HG03066 (cell line): Measurements from ENCODE around the gene AGR3.

Source experiments
- ATAC-seq: cut with Tn5 transposase; IDR thresholded peaks from one replicate; pipeline ENCODE4 v1.9.1; 2021; ENCODE audit warnings: low read depth; ENCODE audit not compliant: unreplicated experiment

AGR3 gene

DNA sequence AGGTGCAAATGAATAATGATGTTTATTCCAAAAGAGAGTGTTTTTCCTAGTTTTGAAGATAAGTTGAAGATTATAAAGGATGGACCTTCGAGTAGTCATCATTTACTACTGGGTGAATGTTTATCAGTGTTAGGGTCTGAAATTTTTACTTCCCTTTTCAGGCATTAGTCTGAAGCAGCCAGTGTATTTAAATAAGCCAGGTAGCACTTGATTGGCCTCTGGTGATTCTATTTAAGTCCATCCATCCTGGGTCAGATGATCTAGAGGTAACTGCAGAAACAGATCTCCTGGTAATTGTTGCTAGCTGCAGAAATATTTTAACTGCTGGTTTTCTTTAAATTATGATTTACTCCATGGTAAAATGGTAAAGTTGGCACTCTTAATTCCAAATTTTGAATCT, 42.9 kb downstream of the AGR3 start:
- ATAC-seq, result no peak

- no peak for ATAC-seq
These were observed 43.4 kb downstream of the AGR3 start for GRCh38 chr7:16838386-16838785.

DNA sequence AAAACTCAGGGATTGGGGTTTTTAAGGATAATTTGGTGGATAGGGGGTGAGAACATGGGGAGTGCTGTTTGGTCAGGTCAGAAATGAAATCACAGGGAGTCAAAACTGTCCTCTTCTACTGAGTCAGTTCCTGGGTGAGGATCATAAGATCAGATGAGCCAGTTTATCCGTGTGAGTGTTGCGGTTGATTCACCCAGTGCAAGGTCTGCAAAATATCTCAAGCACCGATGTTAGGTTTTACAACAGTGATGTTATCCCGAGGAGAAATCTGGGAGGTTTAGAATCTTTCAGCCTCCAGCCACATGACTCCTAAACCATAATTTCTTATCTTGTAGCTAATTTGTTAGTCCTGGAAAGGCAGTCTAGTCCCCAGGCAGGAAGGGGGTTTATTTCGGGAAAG, 45.3 kb downstream of the AGR3 start:
- ATAC-seq, result no peak

DNA sequence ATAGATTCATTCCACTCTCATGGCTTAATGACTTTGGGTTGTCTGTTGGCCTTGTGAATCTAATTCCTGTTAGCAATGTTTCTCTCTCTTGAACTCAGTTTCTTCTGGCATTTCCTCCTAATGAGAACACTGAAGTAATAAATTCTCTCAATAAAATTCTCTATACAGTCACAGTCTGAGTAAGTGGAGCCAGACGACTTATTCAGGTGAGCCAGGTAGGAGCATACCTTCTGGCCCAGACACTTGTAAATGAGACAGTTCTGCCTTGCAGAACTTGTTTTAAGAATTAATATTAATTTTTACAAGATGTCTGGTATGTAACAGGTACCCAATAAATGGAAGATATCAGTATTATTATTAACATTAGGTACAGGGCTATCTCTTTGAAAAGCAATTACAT, 48.4 kb downstream of the AGR3 start:
- no peak for ATAC-seq

DNA sequence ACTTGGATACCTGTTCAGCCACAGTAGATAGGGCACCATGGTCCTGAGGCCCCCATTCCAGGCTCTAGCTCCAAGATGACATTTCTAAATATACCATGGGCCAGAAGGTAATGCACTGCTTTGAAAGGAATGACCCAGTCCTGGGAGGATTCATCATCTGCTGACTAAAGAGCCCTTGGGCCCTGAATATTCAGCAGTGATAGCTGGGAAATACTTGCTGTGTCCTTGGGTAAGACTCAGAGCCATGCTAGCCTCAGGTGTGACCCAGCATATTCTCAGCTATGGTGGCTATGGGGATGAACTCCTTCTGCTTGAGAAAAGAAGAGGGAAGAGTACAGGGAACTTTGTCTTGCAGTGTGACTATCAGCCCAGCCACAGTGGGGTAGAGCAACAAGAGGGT, 55.7 kb downstream of the AGR3 start:
- ATAC-seq, result no peak

GRCh38 chr7:16822029-16822428, 59.8 kb downstream of the AGR3 start:
- ATAC-seq, result no peak

DNA sequence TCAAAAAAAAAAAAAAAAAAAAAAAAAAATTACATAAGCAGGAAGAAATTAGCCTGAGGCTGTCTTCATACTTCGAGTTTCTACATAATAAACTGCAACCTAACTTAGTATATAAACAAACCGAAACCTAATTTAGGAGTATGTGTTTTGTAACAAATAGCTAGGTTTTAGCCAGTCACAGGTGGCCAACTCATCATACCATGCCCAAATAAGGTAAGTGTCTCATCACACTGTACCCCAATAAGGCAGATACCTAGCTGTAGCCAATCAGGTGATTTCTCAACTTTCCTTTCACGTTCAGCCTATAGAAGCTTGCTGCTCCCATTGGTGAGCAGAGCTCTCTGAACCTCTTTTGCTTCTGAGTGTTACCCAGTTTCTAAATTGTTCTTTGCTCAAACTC, 63.1 kb downstream of the AGR3 start:
- ATAC-seq, result no peak

DNA sequence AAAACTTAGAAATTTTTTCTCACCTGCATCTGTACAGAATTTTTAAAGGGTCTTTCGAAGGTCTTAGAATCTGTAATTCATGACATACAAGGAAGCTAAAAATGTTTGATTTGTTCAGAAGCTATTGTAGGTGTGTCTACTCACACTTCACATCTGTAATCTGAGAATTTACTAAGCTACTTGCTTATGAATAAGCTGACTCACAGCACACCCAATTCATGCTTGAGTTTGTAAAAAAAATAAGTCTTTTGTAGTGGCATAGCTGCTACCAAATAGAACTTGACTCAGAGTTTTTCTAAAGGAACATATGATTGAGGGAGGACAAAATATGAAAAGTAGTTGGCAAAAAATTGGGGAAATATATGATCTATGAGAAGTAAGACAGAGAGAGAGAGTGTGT, 64.2 kb downstream of the AGR3 start:
- ATAC-seq, result no peak

GRCh38 chr7:16816824-16817223, 65.0 kb downstream of the AGR3 start:
- no peak for ATAC-seq

- ATAC-seq, result no peak
These were observed 66.8 kb downstream of the AGR3 start for GRCh38 chr7:16815001-16815400.

DNA sequence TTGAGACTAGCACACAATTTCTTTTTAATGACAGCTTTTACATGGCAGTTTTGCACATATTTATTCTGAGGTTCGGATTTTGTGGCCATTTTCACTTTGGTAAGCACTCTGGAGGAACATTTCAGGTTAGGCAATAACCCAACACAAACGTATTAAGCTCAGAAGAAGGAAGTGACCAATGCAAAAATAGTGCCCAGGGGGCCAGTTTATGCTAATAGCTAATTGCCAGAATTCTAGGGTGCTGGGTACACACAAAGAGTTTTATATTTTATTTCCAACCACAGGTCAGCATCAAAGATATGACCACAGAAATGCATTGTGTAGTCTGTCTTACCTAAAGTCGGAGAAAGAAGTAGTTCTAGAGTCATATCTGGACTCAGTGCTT, 68.6 kb downstream of the AGR3 start:
- no peak for ATAC-seq

GRCh38 chr7:16812542-16813231, 69.1 kb downstream of the AGR3 start:
- no peak for ATAC-seq

GRCh38 chr7:16811551-16811950, 70.2 kb downstream of the AGR3 start:
- no peak for ATAC-seq

DNA sequence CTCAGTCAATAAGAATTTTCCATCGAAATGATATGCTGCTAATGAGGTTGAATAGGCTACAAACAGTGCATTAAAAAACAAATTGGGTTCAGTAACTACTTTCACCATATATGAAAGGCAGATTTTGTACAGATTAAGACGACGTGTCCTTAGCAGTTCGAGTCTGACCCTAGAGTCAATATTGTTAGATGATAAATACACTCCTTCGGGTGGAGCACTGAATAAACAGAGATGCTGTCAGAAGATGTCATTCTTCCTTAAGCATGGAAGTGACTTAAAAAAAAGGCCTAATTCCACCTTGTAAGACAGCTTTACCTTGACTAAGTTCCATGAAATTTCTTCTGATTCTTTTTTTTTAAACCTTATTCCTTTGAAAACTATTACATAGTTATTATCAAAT, 71.2 kb downstream of the AGR3 start:
- no peak for ATAC-seq

- ATAC-seq, result no peak
These were observed 71.7 kb downstream of the AGR3 start for GRCh38 chr7:16810112-16810511.
